PFSK-1 (cell line): Measurements from ENCODE around the gene EIF4E1B.

Experiments used
- POLR2AphosphoS5 ChIP-seq: IDR thresholded peaks from 2 replicates; pipeline ENCODE4 v1.6.1; 2012; ENCODE audit warnings: low read depth, mild to moderate bottlenecking, control low read depth, low read length, moderate library complexity
- SIN3A ChIP-seq: IDR thresholded peaks from 2 replicates; pipeline ENCODE4 v1.6.1; 2012; ENCODE audit warnings: mild to moderate bottlenecking, low read length, moderate library complexity, borderline replicate concordance; ENCODE audit not compliant: insufficient read depth
- TAF1 ChIP-seq: IDR thresholded peaks from 2 replicates; pipeline ENCODE4 v1.6.1; 2012; ENCODE audit warnings: low read length, control low read depth, borderline replicate concordance; ENCODE audit not compliant: insufficient read depth
- TF ChIP-seq, protein P1 (sequence below), 2 experiments: IDR thresholded peaks; 2 replicates each; pipeline versions ENCODE4 v1.6.1 to v1.8.0; 2011 to 2012; ENCODE audit warnings: low read depth in 2 of 2, low read length in 2 of 2, control low read depth in 1 of 2, inconsistent platforms in 1 of 2, mild to moderate bottlenecking in 1 of 2, moderate library complexity in 1 of 2; ENCODE audit not compliant: insufficient read depth in 1 of 2

GRCh38 chr5:176624938-176625337 is 5.5 kb upstream of the EIF4E1B start:
- TF ChIP-seq, protein P1, sequence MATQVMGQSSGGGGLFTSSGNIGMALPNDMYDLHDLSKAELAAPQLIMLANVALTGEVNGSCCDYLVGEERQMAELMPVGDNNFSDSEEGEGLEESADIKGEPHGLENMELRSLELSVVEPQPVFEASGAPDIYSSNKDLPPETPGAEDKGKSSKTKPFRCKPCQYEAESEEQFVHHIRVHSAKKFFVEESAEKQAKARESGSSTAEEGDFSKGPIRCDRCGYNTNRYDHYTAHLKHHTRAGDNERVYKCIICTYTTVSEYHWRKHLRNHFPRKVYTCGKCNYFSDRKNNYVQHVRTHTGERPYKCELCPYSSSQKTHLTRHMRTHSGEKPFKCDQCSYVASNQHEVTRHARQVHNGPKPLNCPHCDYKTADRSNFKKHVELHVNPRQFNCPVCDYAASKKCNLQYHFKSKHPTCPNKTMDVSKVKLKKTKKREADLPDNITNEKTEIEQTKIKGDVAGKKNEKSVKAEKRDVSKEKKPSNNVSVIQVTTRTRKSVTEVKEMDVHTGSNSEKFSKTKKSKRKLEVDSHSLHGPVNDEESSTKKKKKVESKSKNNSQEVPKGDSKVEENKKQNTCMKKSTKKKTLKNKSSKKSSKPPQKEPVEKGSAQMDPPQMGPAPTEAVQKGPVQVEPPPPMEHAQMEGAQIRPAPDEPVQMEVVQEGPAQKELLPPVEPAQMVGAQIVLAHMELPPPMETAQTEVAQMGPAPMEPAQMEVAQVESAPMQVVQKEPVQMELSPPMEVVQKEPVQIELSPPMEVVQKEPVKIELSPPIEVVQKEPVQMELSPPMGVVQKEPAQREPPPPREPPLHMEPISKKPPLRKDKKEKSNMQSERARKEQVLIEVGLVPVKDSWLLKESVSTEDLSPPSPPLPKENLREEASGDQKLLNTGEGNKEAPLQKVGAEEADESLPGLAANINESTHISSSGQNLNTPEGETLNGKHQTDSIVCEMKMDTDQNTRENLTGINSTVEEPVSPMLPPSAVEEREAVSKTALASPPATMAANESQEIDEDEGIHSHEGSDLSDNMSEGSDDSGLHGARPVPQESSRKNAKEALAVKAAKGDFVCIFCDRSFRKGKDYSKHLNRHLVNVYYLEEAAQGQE (IDR thresholded peaks at IDR 0.05; ENCODE audit: insufficient read depth in 1 of 2, low read depth in 2 of 2, low read length in 2 of 2), result no peak
- no peak for TF ChIP-seq POLR2AphosphoS5
- no peak for TF ChIP-seq TAF1
- no peak for TF ChIP-seq SIN3A
